Measurements from ENCODE around the gene ALOX5.

The ALOX5 gene

DNA sequence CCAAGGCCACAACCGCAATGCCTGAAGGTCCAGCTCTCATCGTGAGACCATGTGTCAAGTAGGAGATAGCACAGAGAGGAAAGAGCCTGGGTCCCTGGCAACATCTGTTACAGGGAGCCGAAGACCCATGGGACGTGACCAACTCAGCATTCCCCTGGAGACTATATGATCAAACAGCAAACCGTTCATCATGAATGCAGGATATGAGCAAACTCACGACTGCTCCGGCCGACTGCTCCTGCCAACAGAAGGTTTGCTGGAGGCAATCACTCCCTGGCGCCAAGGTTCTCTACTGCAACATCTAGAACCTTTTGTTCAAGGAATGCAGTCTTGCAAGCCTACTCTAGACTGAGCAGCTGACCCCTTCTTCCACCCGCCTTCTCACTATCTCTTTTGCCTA is 114.3 kb downstream of the ALOX5 start:
- DNase-seq (ENCODE audit: low read depth in 1 of 2, low spot score in 1 of 2): no peak
- Histone ChIP-seq H3K4me3 (replicated peaks; ENCODE audit: insufficient read depth, low read length) (no peak overlapping the region), H3K27ac (replicated peaks) (no peak overlapping the region), H3K27me3 (ENCODE audit: insufficient read depth, poor library complexity, severe bottlenecking) (no peaks in the 10 kb centered on the region)
- TF ChIP-seq, protein P1, sequence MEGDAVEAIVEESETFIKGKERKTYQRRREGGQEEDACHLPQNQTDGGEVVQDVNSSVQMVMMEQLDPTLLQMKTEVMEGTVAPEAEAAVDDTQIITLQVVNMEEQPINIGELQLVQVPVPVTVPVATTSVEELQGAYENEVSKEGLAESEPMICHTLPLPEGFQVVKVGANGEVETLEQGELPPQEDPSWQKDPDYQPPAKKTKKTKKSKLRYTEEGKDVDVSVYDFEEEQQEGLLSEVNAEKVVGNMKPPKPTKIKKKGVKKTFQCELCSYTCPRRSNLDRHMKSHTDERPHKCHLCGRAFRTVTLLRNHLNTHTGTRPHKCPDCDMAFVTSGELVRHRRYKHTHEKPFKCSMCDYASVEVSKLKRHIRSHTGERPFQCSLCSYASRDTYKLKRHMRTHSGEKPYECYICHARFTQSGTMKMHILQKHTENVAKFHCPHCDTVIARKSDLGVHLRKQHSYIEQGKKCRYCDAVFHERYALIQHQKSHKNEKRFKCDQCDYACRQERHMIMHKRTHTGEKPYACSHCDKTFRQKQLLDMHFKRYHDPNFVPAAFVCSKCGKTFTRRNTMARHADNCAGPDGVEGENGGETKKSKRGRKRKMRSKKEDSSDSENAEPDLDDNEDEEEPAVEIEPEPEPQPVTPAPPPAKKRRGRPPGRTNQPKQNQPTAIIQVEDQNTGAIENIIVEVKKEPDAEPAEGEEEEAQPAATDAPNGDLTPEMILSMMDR (IDR thresholded peaks at IDR 0.05; ENCODE audit: insufficient read depth, low read length): no peak
- TF ChIP-seq POLR2AphosphoS5 (IDR thresholded peaks at IDR 0.05; ENCODE audit: low read depth): no peak
- TF ChIP-seq, protein P2, sequence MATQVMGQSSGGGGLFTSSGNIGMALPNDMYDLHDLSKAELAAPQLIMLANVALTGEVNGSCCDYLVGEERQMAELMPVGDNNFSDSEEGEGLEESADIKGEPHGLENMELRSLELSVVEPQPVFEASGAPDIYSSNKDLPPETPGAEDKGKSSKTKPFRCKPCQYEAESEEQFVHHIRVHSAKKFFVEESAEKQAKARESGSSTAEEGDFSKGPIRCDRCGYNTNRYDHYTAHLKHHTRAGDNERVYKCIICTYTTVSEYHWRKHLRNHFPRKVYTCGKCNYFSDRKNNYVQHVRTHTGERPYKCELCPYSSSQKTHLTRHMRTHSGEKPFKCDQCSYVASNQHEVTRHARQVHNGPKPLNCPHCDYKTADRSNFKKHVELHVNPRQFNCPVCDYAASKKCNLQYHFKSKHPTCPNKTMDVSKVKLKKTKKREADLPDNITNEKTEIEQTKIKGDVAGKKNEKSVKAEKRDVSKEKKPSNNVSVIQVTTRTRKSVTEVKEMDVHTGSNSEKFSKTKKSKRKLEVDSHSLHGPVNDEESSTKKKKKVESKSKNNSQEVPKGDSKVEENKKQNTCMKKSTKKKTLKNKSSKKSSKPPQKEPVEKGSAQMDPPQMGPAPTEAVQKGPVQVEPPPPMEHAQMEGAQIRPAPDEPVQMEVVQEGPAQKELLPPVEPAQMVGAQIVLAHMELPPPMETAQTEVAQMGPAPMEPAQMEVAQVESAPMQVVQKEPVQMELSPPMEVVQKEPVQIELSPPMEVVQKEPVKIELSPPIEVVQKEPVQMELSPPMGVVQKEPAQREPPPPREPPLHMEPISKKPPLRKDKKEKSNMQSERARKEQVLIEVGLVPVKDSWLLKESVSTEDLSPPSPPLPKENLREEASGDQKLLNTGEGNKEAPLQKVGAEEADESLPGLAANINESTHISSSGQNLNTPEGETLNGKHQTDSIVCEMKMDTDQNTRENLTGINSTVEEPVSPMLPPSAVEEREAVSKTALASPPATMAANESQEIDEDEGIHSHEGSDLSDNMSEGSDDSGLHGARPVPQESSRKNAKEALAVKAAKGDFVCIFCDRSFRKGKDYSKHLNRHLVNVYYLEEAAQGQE (IDR thresholded peaks at IDR 0.05; ENCODE audit: insufficient replicate concordance, low read depth): no peak
- TF ChIP-seq SPI1 (IDR thresholded peaks at IDR 0.05; ENCODE audit: borderline replicate concordance, low read depth): no peak
- TF ChIP-seq GABPA (IDR thresholded peaks at IDR 0.05; ENCODE audit: low read depth): no peak

DNA sequence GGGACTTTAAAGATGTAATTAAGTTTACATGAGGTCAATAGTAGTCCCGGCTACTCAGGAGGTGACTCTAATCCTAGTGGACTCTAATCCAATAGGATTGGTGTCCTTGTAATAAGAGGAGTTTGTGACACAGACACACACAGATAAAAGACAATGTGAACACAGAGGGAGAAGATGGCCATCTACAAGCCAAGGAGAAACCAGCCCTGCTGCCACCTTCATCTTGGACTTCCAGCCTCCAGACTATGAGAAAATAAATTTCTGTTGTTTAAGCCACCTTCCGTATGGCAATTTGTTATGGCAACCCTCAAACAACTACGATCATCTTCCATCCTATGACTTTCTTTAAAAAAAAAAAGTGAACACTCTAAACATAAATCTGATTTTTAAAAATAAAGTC is 116.3 kb downstream of the ALOX5 start:
- Histone ChIP-seq H3K27ac (replicated peaks) (no peak overlapping the region), H3K27me3 (ENCODE audit: insufficient read depth, poor library complexity, severe bottlenecking) (no peaks in the 10 kb centered on the region), H3K4me3 (replicated peaks; ENCODE audit: insufficient read depth, low read length) (no peak overlapping the region)
- no peak for TF ChIP-seq POLR2AphosphoS5 (IDR thresholded peaks at IDR 0.05; ENCODE audit: low read depth)
- no peak for DNase-seq (ENCODE audit: low read depth in 1 of 2, low spot score in 1 of 2)

DNA sequence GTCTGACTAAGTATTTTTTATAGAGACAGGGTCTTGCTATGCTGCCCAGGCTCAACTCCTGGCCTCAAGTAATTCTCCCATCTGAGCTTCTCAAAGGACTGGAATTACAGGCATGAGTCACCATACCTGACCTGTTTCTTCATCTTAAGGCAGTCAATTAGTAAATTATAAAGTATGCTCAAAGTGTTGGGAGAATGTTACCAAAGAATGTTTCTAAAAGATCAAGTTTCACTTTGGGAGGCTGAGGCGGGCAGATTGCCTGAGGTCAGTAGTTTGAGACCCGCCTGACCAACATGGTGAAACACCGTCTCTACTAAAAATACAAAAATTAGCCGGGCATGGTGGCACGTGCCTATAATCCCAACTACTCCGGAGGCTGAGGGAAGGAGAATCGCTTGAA is 117.0 kb downstream of the ALOX5 start:
- H3K27me3 ChIP-seq (ENCODE audit: insufficient read depth, poor library complexity, severe bottlenecking): no peaks in the 10 kb centered on the region
- H3K27ac ChIP-seq (replicated peaks): no peak overlapping the region
- no peak for DNase-seq (ENCODE audit: low read depth in 1 of 2, low spot score in 1 of 2)
- TF ChIP-seq, protein P1 (IDR thresholded peaks at IDR 0.05; ENCODE audit: insufficient read depth, low read length): no peak
- TF ChIP-seq SPI1 (IDR thresholded peaks at IDR 0.05; ENCODE audit: borderline replicate concordance, low read depth) (no peak), POLR2AphosphoS5 (IDR thresholded peaks at IDR 0.05; ENCODE audit: low read depth) (no peak), GABPA (IDR thresholded peaks at IDR 0.05; ENCODE audit: low read depth) (no peak)
- TF ChIP-seq, protein P2 (IDR thresholded peaks at IDR 0.05; ENCODE audit: insufficient replicate concordance, low read depth): no peak
- H3K4me3 ChIP-seq (replicated peaks; ENCODE audit: insufficient read depth, low read length): no peak overlapping the region
